ENCODE results near the gene SCGB1C2.

SCGB1C2 gene

DNA sequence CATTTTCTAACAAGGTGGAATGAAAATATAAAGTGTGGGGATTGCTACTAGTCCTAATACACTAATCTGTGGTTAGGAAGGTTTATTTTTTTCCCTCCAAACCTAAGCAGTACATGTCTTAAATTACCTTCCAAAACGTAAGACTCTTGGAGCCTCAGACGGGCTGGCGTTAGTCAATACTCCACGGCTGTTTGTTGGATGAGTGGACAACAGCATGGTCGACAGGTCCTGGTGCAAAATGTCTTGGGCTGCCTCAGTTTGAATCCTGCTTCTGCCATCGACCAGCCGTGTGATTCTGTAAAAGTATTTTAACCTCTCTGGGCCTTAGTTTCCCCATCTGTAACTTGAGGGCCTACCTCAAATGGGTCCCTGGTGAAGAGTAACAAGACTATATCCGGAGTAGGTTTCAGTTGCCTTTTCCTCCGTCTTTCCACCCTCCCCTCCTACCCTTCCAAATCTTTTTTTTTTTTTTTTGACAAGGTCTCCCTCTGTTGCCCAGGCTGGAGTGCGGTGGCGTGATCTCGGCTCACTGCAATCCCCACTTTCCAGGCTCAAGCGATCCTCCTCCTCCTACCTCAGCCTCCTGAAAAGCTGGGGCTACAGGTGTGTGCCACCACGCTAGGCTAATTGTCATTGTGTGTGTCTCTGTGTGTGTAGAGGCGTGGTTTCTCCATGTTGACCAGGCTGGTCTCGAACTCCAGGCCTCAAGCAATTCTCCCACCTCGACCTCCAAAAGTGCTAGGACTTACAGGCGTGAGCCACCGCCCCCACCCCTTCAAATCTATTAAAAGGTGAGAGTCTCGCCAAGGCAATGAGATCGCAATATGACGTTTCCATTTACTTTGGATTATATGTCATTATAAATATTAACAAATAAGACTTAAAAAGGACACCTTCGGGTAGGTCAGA is 5.8 kb downstream of the SCGB1C2 start:
- H3K4me3 ChIP-seq (ENCODE audit: low read depth, low read length) = no peak overlapping the region

DNA sequence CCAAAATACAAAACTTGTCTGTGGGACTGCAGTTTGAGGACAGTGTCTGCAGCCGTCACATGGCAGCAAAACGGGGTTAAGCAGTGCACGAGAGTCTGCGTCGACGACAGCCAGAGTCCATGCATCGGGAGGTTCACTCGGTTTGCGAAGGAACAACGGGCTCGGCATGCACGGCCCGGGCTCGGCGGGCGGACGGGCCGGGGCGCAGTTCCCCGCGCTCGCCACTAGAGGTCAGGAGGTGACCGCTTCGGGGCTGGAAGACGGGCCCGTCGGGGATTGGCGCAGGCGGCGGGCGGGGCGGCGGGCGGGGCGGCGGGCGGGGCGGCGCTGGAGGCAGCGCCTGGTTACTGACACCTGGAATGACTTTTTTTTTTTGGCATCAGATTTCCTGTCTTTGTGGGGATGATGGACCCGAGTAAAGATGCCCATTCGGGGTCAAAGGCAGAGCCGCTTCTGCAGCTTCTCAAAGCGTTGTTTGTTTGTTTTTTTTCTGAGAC is 6.5 kb downstream of the SCGB1C2 start:
- TF ChIP-seq, protein P1, sequence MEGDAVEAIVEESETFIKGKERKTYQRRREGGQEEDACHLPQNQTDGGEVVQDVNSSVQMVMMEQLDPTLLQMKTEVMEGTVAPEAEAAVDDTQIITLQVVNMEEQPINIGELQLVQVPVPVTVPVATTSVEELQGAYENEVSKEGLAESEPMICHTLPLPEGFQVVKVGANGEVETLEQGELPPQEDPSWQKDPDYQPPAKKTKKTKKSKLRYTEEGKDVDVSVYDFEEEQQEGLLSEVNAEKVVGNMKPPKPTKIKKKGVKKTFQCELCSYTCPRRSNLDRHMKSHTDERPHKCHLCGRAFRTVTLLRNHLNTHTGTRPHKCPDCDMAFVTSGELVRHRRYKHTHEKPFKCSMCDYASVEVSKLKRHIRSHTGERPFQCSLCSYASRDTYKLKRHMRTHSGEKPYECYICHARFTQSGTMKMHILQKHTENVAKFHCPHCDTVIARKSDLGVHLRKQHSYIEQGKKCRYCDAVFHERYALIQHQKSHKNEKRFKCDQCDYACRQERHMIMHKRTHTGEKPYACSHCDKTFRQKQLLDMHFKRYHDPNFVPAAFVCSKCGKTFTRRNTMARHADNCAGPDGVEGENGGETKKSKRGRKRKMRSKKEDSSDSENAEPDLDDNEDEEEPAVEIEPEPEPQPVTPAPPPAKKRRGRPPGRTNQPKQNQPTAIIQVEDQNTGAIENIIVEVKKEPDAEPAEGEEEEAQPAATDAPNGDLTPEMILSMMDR (IDR thresholded peaks at IDR 0.05; ENCODE audit: borderline replicate concordance, insufficient read depth, low read depth, low read length) = peak; percentile 90
- no peak overlapping the region for H3K4me3 ChIP-seq (ENCODE audit: low read depth, low read length)

More for the DNA sequence above, 5.8 kb downstream of the SCGB1C2 start:
- TF ChIP-seq, protein P1 (IDR thresholded peaks at IDR 0.05; ENCODE audit: borderline replicate concordance, insufficient read depth, low read depth, low read length) = no peak

DNA sequence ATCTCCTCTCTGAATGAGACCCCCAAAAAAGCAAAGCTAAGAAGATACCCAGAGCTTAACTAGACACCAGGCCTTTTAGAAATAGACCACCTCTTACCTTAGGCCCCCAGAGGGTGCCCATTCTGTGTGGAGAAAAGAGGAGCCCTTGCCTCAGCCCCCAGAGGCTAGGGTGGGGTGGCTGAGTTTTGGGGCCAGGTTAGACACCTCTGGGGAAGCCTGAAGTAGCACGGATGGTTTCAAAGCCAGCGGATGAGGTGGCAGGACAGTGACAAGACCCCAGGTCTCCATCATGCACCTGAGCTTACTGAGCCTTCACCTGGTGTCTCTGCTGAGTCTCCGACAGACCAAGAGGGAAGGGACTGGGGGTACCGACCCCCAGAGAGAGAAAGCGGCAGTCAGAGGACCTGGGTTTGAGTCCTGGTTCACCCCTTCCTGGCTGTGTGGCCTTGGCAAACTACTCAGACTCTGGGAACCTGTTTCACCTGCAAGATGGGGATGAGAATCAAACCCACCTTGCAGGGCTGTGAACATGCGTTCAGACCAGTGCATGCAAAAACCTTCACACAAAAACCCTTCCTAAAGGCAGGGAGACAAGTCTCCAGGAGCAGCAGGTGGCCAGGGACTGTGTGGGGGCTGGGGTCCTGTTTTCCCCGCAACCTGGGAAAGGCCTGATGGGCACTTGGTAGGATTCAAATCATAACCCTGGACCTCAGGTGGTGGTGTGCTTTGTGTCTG is 7.7 kb downstream of the SCGB1C2 start:
- TF ChIP-seq, protein P1 (IDR thresholded peaks at IDR 0.05; ENCODE audit: borderline replicate concordance, insufficient read depth, low read depth, low read length) = no peak
- H3K4me3 ChIP-seq (ENCODE audit: low read depth, low read length) = no peak overlapping the region

DNA sequence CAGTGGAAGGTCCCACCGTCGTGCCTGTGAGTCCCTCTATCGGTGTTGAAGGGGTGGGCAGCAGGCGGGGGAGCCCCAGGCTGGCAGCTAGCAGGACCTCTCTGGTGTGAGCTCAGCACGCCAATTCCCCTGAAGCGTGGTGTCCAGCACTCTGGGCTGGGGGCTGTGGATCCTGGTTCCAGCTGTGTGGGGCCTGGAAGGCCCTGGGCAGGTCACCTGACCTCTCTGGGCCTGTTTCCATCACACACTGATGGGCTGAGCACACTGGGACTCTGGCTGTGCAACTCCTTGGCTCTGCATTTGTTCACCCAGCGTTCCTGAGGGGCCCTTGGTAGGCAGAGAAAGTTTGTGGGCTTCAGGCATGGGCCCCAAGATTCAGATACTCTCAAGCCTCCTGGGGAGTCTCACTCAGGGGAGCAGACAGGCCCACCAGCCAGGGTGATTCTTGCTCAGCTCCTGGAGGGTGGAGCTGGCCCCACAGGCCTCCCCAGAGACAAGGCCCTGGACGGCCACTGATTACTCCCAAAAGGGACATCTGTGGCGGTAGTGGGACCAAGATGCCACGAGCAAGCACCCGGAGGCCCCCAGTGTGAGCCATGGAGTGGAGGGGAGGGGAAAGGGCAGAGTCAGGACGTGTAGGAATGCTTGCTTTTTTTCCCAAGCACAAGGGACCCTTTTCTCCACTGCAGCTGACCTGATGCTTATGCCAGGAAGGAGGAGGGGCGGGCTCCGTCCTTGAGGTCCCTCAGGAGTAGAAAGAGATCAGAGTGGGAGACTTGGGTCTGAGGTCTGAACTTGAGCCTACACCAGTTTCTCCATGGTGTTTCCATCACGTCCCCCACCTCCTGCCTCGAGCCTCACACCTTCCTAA is 8.5 kb downstream of the SCGB1C2 start:
- no peak overlapping the region for H3K4me3 ChIP-seq (ENCODE audit: low read depth, low read length)
- TF ChIP-seq, protein P1 (IDR thresholded peaks at IDR 0.05; ENCODE audit: borderline replicate concordance, insufficient read depth, low read depth, low read length) = no peak

DNA sequence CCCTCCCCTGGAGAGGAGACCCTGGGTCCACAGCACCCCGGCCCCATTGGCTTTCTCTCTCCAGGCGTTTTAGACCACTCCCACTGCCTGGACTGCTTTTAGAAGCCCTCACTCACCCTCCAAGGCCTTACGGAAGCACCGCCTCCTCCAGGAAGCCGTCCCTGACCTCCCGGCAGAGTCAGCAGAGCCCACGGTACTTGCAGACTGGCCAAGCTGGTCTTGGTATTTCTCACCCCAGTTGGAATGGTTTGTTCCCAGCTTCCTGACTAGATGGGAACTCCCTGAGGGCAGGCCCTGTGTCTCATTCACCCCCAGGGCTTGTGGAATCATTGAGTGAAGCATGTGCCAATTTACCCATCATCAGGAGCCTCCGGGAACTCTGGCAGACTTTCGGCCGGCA is 9.2 kb downstream of the SCGB1C2 start:
- no peak overlapping the region for H3K4me3 ChIP-seq (ENCODE audit: low read depth, low read length)
- TF ChIP-seq, protein P1 (IDR thresholded peaks at IDR 0.05; ENCODE audit: borderline replicate concordance, insufficient read depth, low read depth, low read length) = no peak

DNA sequence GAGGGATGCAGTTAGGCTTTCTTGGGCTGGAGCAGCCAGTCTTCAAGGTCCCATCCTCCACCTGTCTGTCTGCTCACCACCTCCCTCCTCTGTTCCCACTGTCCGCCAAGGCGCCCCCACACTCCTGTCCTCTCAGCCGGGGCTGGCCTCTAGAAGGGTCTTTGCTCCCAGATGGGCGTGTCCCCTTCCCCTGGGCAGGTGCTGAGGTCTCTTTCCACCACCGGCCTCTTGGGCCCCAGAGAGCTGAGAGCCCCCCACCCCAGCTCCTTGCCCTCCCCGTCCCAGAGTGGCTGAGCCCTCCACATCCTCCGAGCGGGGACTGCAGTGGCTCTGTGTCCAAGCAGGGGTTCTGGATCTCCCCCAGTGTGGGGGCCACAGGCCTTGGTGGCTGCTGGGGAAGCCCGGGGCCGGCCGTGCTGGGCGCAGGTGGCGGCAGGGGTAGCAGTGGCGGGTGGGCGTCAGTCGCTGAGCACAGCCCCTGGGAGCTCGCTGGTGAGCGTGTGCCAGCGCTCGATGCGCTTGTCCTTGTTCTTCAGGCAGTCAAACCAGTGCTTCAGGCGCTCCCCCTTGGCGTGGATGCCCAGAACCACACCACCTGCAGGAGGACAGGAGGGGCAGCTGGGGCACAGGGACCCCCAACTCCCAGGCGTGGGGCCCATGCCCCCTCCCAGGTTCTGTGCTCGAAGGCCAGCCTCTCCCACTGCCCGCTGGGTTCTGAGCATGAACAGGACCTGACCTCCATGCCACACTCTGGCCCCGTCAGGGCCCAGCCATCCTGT is 9.8 kb downstream of the SCGB1C2 start:
- TF ChIP-seq, protein P1 (IDR thresholded peaks at IDR 0.05; ENCODE audit: borderline replicate concordance, insufficient read depth, low read depth, low read length) = no peak
- no peak overlapping the region for H3K4me3 ChIP-seq (ENCODE audit: low read depth, low read length)

Data from GM12875 (cell line).